SH-SY5Y (cell line): Measurements from ENCODE around the gene SART1.

ENCODE experiments used
- GATA2 ChIP-seq: IDR thresholded peaks from 2 replicates; pipeline ENCODE4 v1.6.1; 2011; ENCODE audit warnings: mild to moderate bottlenecking, low read depth, low read length
- GATA3 ChIP-seq: IDR thresholded peaks from 2 replicates; pipeline ENCODE4 v1.6.1; 2011; ENCODE audit warnings: low read depth, mild to moderate bottlenecking, low read length, moderate library complexity

Gene SART1

DNA sequence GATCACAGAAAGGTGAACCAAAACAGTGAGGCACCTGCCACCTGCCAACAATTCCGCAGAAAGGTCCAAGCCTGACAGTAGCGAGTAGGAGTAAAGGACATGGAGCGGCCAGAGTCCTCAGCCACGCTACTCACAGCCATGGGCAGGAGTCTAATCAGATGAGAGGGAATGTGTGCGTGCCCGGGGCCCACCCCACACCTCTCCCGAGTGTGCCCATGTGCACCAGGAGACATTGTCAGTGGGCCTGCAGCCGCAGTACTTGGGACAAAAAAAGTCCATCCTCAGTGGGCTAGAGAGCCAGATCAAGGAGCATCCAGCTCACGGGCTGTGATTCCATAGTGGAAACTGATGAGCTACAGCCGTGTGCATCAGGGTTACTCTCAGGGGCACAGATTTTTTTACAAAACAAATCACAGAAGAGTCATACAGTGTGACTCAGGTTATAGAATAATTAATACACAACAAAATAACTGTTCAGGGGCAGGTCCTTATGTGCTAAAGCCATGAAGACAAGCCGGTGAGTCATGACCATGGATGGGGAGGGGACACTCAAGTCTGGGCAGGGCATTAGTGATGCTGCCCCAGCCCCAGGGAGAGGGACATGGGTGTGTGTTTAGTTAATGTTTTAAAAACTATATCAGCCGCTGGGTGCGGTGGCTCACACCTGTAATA, 12.0 kb downstream of the SART1 start:
- TF ChIP-seq GATA3 (no peak), GATA2 (no peak)

DNA sequence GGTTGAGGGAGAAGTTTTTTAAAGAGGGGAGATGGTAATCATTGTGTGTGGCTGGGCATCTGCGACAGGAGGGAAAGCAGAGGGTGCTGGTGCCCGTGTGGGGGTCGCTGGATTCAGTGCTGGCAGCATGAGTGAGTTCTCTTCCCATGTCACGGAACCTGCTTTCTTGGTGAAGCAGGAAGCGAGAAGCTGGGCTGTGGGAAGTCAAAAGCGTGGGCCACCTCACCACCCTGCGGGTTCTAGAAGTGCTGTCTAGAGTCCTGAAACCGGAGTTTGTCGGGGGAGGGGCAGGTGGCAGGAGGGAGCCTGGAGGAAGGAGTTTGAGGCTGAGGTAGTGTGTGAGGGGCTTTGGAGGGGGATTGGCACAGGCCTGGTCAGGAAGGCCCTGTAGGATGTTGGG, 14.2 kb downstream of the SART1 start:
- TF ChIP-seq GATA2 (no peak), GATA3 (no peak)

DNA sequence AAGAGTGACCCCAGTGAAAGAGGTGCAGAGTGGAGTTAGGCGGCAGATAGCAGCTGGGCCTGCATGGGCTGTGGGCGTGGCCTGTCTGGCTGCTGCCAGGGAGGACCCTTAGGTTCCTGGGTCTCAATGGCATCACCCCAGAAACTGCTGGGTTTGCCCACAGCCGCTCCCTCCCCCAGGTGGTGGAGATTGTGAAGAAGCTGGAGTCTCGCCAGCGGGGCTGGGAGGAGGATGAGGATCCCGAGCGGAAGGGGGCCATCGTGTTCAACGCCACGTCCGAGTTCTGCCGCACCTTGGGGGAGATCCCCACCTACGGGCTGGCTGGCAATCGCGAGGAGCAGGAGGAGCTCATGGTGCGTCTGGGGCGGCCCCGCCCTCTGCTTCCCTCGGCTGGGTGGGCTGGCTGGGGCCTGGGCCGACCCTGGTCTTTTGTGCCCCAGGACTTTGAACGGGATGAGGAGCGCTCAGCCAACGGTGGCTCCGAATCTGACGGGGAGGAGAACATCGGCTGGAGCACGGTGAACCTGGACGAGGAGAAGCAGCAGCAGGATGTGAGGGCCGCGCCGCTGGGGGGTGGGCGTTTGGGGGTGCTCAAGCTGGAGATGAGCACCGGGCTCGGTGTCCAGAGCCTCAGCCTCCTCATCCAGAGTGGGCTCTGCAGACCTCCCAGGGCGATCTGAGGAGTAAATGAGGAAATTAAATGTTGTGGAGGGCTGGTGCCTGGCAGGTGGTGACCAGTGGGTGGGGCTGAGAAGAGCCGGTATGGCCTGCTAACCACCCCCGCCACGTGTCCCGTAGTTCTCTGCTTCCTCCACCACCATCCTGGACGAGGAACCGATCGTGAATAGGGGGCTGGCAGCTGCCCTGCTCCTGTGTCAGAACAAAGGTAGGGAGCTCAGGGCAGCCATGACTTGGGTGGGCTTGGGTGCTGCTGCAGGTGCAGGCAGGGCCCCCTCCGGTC, 15.0 kb downstream of the SART1 start:
- TF ChIP-seq GATA3 (no peak), GATA2 (no peak)

DNA sequence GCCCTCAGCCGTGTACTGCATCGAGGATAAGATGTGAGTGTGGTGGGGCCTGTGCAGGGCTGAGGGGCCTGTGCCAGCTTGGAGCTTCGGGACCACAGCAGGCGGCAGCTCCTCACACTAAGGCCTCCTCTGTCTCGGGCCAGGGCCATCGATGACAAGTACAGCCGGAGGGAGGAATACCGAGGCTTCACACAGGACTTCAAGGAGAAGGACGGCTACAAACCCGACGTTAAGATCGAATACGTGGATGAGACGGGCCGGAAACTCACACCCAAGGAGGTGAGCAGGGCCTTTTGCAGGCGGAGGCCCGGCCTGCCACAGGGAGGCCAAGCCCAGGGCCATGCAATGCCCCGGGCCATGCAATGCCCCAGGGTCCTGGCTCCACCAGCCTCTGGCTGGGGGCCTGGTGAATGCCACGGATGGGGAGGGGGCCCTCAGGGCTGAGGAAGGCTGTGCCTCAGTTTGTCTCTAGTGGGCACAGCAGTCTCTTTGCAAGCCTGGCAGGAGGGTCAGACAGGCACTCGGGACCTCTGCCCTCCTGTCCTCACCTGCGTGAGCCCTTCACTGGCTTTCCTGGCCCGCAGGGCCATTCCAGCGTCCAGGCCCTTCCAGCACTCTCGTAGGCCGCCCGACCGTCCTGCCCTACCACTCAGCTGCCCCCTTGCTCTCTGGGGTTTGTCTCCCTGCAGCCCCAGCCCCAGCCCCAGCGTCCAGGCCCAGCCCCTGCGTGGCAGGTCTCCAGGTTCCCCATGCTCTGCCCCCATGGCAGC, 16.3 kb downstream of the SART1 start:
- TF ChIP-seq GATA3, result no peak
- no peak for TF ChIP-seq GATA2

DNA sequence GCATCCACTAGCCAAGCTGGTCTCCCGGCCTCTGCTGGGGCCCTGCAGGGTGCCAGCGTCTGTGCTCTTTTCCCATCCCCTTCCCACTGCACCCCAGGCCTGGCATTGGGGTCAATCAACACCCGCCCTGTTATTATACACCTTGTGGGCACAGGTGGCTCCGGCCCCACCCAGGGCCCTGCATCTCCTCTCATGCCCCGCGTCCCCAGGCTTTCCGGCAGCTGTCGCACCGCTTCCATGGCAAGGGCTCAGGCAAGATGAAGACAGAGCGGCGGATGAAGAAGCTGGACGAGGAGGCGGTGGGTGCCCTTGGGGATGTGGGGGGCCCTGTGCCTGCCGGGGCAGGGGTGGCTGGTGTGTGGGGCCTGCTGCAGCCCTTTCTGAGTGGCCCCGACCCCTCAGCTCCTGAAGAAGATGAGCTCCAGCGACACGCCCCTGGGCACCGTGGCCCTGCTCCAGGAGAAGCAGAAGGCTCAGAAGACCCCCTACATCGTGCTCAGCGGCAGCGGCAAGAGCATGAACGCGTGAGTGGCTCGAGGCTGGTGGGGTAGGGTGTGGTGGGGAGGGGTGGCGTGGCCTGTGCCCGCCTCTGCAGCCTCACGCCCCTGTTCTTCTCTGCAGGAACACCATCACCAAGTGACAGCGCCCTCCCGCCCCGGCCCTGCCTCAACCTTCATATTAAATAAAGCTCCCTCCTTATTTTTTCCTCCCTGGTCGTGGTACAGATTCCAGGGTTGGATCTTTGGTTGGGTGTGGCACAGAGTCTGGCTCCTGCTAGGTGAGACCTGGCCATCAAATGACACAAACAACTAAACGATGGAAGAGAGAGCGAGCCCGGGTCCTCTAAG, 17.1 kb downstream of the SART1 start:
- TF ChIP-seq GATA3, result no peak
- TF ChIP-seq GATA2, result no peak

DNA sequence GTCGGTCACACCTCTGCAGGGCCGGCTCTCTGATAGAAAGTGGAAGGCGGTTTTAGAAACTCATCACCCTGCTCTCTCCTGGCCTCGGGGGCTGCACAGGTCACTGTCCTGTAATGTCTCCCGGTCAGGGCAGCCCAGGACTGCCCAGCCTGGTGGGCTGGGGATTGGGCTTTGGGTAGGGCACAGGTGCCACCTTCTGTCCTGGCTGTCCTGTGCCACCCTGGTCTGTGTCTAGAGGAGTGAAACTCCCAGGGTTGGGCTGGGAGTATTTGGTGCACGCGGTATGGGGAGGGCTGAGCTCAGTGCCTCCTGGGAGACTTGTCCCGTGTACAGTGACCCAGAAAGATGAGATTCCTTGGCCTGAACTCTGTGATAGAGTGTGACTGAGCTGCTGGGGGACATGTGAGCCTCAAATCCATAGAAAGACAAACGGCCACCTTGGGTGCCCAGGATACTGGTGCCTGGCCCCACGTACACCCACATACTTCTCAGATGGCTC, 17.8 kb downstream of the SART1 start:
- TF ChIP-seq GATA3 (no peak), GATA2 (no peak)

DNA sequence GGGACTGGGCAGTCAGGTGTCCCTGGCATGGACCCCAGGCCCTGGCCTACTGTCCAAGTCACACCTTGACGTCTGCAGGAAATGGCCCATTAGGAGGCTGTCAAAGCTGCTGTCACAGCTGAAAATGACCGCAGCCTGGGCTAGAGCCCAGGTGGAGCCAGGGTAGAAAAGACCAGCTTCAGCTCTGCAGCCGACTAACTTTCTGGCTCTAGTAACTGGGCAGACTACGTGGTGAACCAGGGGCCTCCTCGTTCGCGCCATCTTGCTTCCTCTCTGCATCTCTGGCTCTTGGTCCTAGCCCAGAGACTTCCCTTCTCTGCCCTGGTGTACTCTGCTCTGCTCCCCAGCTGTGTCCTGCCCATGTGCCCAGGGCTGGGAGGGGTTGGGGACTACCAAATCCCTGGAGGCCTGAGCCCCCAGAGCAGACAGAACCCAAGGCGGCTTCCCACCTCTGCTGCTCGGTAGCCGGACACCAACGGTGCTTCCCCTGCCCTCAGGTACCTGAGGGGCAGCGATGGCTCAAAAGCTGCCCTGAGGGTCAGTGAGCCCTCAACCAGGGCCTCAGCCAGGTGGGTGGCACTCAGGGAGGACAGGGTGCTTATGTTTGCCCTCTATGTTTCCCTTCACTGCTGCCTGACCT, 19.7 kb downstream of the SART1 start:
- TF ChIP-seq GATA3 (no peak), GATA2 (no peak)

DNA sequence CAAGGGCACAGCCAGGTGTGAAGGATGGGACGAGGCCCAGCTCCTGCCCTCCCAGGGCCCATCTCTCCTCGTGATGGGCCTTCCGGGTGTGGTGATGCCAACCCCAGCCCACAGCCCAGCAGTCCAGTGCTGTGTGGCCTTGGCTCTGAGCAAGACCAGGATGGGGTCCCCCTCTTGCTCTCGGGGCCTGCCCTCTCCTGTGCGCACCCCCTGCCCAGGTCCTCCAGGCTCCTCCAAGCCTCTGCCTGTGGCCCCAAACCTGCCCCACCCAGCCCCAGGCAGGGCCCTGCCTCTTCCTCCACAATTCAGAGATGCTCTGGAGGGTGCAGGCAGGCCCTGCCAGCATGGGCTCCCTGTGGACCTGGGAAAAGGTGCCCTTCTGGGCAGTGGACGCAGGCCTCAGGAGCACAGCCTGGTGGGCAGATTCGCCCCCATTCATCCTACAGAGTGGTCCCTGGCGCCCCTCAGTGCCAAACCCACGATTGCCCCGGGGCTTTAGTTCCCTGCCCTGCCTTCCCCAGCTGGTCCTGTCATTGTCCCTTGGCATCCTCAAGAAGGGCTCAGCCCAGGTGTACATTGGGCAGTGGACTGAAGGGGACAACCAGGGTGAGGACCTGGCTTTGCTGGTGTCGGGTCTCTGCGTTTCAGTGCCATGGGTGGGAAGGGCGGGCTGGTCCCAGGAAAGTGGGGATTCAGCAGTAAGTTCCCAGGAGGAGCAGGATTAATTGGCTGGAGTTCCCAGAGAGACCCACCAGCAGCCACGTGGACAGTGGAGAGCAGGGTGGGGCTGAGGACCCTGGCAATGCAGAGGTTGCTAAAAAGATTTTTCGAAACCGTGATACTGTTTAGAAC, 20.7 kb downstream of the SART1 start:
- TF ChIP-seq GATA3 (no peak), GATA2 (no peak)

DNA sequence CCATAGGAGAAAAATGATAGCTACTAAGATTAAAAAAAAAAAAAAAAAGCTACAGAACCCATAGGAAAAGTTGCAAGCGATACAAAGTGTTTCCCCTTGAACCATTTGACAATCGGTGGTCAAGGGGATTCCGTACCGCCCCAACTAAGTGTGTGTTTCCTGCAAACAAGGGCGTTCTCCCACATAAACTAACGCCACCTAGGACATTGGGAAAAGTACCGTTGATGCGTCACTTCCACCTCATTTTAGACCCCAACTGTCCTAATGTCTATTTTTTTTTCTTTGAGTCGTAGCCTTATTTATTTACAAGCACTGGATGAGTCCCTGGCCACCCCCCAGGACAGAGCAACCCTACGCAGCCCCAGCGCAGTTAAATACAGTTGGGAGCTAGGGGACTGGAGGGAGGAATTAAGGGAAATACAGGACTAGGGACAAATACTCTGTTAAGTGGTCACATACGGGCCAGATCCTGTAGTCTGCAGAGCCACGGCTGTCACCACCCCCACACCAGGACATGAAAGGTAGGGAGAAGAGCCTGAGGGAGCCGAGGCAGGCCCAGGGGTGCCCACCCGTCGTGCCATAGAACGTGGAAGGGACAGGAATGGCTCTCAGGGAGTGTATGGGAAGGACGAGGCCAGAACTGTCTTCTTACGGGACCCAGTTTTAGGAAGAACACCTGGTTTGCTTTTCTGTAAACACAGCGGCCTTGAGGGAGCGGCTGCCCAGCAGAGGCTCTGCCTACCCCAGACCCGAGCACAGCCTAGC, 21.5 kb downstream of the SART1 start:
- no peak for TF ChIP-seq GATA2
- TF ChIP-seq GATA3, result no peak

DNA sequence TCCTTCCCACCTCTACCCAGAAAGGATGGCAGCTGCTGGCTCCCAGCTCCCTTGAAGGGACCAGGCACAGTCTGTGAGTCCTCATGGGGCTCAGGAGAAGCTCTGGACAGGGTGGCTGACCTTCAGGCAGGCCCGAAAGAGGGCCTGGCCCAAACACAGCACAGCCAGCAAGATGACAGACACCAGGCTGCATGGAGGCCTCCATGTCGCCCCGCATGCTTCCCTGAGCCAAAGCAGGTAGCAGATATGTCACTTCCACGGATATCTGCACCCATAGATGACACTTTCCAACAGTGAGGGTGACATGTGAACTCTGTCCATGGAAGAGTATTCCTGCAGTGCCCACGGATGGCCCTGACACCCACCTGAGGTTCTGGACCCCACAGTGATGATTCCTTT, 22.1 kb downstream of the SART1 start:
- no peak for TF ChIP-seq GATA3
- TF ChIP-seq GATA2, result no peak

DNA sequence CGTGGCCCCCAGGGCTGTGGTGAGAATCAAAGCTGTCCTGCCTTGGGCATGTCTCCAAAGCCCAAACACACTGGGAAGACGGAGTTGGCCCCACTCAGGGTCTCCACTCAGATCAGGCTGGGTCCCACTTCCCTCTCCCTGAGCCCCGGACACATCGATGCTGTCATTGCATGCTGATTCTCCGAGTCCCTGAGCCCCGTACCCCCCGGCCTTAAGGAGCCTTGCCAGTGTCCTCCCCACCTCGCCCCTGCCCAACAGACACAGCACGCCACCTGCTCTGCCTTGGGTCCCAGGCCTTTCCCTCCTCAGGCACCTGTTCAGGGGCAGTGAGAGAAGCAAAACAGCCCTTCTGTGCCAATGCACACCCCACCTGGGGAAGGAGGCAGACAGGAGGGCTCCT, 25.8 kb downstream of the SART1 start:
- no peak for TF ChIP-seq GATA2
- no peak for TF ChIP-seq GATA3
